K562 (cell line): ENCODE results near the gene NMNAT1. TPM values are rescaled to one million over a fixed set of nuclear protein-coding genes. Genes with fewer than 3 reads are reported as not detected.

Source experiments
- ATAC-seq: fragments of 200-7000 bp; cut with Tn5 transposase; 3 replicates; pipeline ENCODE4 v1.9.1; 2020; ENCODE audit warnings: moderate library complexity
- BruUV-seq: library from RNA; stranded (reverse); fragments of 400-500 nt; replicated peaks from 2 replicates; lab custom pipeline; 2021; lab: Mats Ljungman, UMichigan
- CTCF ChIA-PET: fragments of 300-600 bp; formaldehyde crosslinking; extraction: SDS; loops from one replicate; lab custom pipeline; 2021; ENCODE audit warnings: low intra/inter-chr PET ratio; lab: Yijun Ruan, JAX
- POLR2A ChIA-PET: fragments of 300-600, 350-650 bp; sonication (Branson Sonifier 250); formaldehyde crosslinking; extraction: SDS; loops from one replicate; lab custom pipeline; 2021; ENCODE audit warnings: antibody characterized with exemption, inconsistent platforms; lab: Yijun Ruan, JAX
- DNase-seq, 4 experiments: peaks; one replicate each; pipeline versions ENCODE4 v3.0.0 to v3.0.0-alpha.2; 2011 to 2018; ENCODE audit warnings: low spot score in 3 of 4, mixed read lengths in 3 of 4; ENCODE audit errors: extremely low read depth in 1 of 4
- FAIRE-seq: peaks from 2 replicates; lab custom pipeline; 2011; peaks lifted over from hg19 to GRCh38; lab: Jason Lieb, UNC
- H2AFZ ChIP-seq: 2 replicates; pipeline ENCODE4 v1.6.0; 2011; ENCODE audit warnings: low read depth, low read length, control low read depth, inconsistent platforms
- H3K27ac ChIP-seq: fragments of 200-600 bp; 3 replicates; pipeline ENCODE4 v1.8.0; 2011; ENCODE audit warnings: low read depth, mild to moderate bottlenecking, control low read depth, inconsistent platforms, low read length, moderate library complexity, mixed read lengths; ENCODE audit errors: extremely low read depth
- H3K27me3 ChIP-seq, 2 experiments: fragments of 300-600 bp in 1 of 2; 2 replicates in 1 of 2; 3 replicates in 1 of 2; pipeline versions ENCODE4 v1.6.0 to v1.8.0; 2011; ENCODE audit warnings: inconsistent platforms in 2 of 2, low read length in 2 of 2, mild to moderate bottlenecking in 1 of 2, mixed read lengths in 1 of 2, moderate library complexity in 1 of 2; ENCODE audit not compliant: control insufficient read depth in 2 of 2, insufficient read depth in 2 of 2
- H3K36me3 ChIP-seq: fragments of 300-600 bp; 3 replicates; pipeline ENCODE4 v1.8.0; 2011; ENCODE audit warnings: mild to moderate bottlenecking, low read length, inconsistent platforms; ENCODE audit not compliant: control insufficient read depth, insufficient read depth
- H3K4me1 ChIP-seq, 2 experiments: fragments of 200-600 bp in 1 of 2; replicated peaks in 1 of 2; 2 replicates in 1 of 2; 3 replicates in 1 of 2; pipeline versions ENCODE4 v1.5.1 to v1.8.0; 2011; ENCODE audit warnings: inconsistent platforms in 2 of 2, low read length in 2 of 2, mild to moderate bottlenecking in 1 of 2, mixed read lengths in 1 of 2, moderate library complexity in 1 of 2; ENCODE audit not compliant: control insufficient read depth in 2 of 2, insufficient read depth in 2 of 2
- H3K4me2 ChIP-seq: 2 replicates; pipeline ENCODE4 v1.6.1; 2011; ENCODE audit warnings: low read length, control low read depth, inconsistent platforms, mixed read lengths; ENCODE audit not compliant: insufficient read depth
- H3K4me3 ChIP-seq: fragments of 200-600 bp; sonication (generic), shearing (Covaris generic); 2 replicates; pipeline ENCODE4 v1.5.1; 2016; ENCODE audit warnings: control low read depth, inconsistent platforms
- H3K79me2 ChIP-seq: fragments of 200-600 bp; 3 replicates; pipeline ENCODE4 v1.8.0; 2011; ENCODE audit warnings: low read length, inconsistent platforms; ENCODE audit not compliant: control insufficient read depth, insufficient read depth
- H3K9ac ChIP-seq, 2 experiments: 2 replicates each; pipeline versions ENCODE4 v1.6.0 to v1.6.1; 2011; ENCODE audit warnings: low read depth in 2 of 2, low read length in 2 of 2, control low read depth in 1 of 2, inconsistent platforms in 1 of 2, mild to moderate bottlenecking in 1 of 2, mixed read lengths in 1 of 2; ENCODE audit not compliant: insufficient read depth in 1 of 2
- H3K9me1 ChIP-seq: one replicate; pipeline ENCODE4 v1.6.0; 2011; ENCODE audit warnings: inconsistent platforms, mild to moderate bottlenecking, low read length, moderate library complexity; ENCODE audit not compliant: control insufficient read depth, insufficient read depth
- H3K9me3 ChIP-seq: replicated peaks from 2 replicates; pipeline ENCODE4 v1.5.1; 2011; ENCODE audit warnings: low read depth, low read length, inconsistent platforms; ENCODE audit not compliant: control insufficient read depth, insufficient read depth
- H4K20me1 ChIP-seq: replicated peaks from 2 replicates; pipeline ENCODE4 v1.6.1; 2011; ENCODE audit warnings: low read length, inconsistent platforms, mixed read lengths; ENCODE audit not compliant: control insufficient read depth, insufficient read depth
- C11orf30 ChIP-seq: fragments of 450-650 bp; IDR thresholded peaks from 2 replicates; pipeline ENCODE4 v1.6.1; 2016; ENCODE audit warnings: low read depth, mild to moderate bottlenecking
- CREBBP ChIP-seq: IDR thresholded peaks from one replicate; pipeline ENCODE4 v1.6.1; 2012; ENCODE audit warnings: low read depth, mild to moderate bottlenecking, control low read depth, inconsistent platforms, low read length
- EHMT2 ChIP-seq: fragments of 450-650 bp; IDR thresholded peaks from 2 replicates; pipeline ENCODE4 v1.6.1; 2018; ENCODE audit warnings: antibody characterized with exemption
- EP400 ChIP-seq: fragments of 450-650 bp; IDR thresholded peaks from 2 replicates; pipeline ENCODE4 v1.6.1; 2017; ENCODE audit warnings: antibody characterized with exemption, mild to moderate bottlenecking, moderate library complexity
- KDM2B ChIP-seq: fragments of 250-450 bp; sonication (Bioruptor Pico); IDR thresholded peaks from 2 replicates; pipeline ENCODE4 v1.8.0; 2021; ENCODE audit warnings: mild to moderate bottlenecking, moderate library complexity
- PCBP1 ChIP-seq: fragments of 200-400 bp; formaldehyde crosslinking; IDR thresholded peaks from 2 replicates; pipeline ENCODE4 v1.6.1; 2018; ENCODE audit warnings: mild to moderate bottlenecking, low read depth, low read length; ENCODE audit not compliant: poor library complexity, severe bottlenecking
- PURB ChIP-seq: sonication (generic); formaldehyde crosslinking; IDR thresholded peaks from 2 replicates; pipeline ENCODE4 v1.9.0; 2021; ENCODE audit warnings: low read depth, mild to moderate bottlenecking, missing genetic modification reagents
- SMARCA5 ChIP-seq: fragments of 450-650 bp; IDR thresholded peaks from 2 replicates; pipeline ENCODE4 v1.6.1; 2016
- SMARCE1 ChIP-seq: fragments of 450-650 bp; IDR thresholded peaks from 2 replicates; pipeline ENCODE4 v1.7.1; 2016; ENCODE audit warnings: mild to moderate bottlenecking
- ZNF133 ChIP-seq: fragments of 250-450 bp; sonication (Bioruptor Pico); IDR thresholded peaks from 2 replicates; pipeline ENCODE4 v1.4.0; 2020; ENCODE audit warnings: mild to moderate bottlenecking
- ZNF316 ChIP-seq: fragments of 450-650 bp; IDR thresholded peaks from 2 replicates; pipeline ENCODE4 v1.6.1; 2016
- ZNF707 ChIP-seq: fragments of 250-450 bp; sonication (Bioruptor Pico); conservative IDR thresholded peaks from 2 replicates; pipeline ENCODE4 v1.8.0; 2022; ENCODE audit warnings: inconsistent platforms, mild to moderate bottlenecking, moderate library complexity
- ZSCAN29 ChIP-seq: fragments of 450-650 bp; IDR thresholded peaks from 2 replicates; pipeline ENCODE4 v1.6.1; 2017
- WGBS: fragments of 100-300 bp; shearing (Covaris generic); methylation state at CpG from one replicate; pipeline ENCODE4 v1.1.6; 2016; ENCODE audit warnings: low coverage, mixed read lengths; ENCODE audit not compliant: insufficient coverage; ENCODE audit errors: missing lambda C conversion rate; 5-methylcytosine and 5-hydroxymethylcytosine counted together
- in situ Hi-C: fragments of 300-500 bp; cut with MboI; formaldehyde crosslinking; loops from 4 replicates; pipeline ENCODE4 v1.15.0; 2018; ENCODE audit warnings: inconsistent platforms, mixed read lengths
- intact Hi-C: fragments of 100-400 bp; cut with micrococcal nuclease; formaldehyde crosslinking; loops from 2 replicates; pipeline ENCODE4 v1.14.2; 2022
- polyA plus RNA-seq, 8 experiments: library from polyadenylated mRNA; depleted of rRNA in 4 of 8; stranded (reverse) in 5 of 8; unstranded in 3 of 8; fragments of >200 nt; fragmentation: Nextera tagmentation in 2 of 8; fragmentation: Illumina TruSeq in 1 of 8; extraction: Ambion mirVana in 2 of 8; extraction: Trizol in 1 of 8; gene quantifications; 2 replicates each; pipeline versions ENCODE4 v1.2.1 to v1.2.3, GENCODE V29; 2011 to 2014; ENCODE audit warnings: inconsistent platforms in 1 of 8, missing spikeins in 1 of 8
- total RNA-seq, 7 experiments: library from RNA; depleted of rRNA in 6 of 7; stranded (reverse); fragments of >200 nt in 6 of 7; fragmentation: Illumina TruSeq in 2 of 7; extraction: Trizol in 2 of 7; gene quantifications; 2 replicates each; pipeline versions ENCODE4 v1.2.1 to v1.2.3, GENCODE V29; 2011 to 2021; ENCODE audit warnings: low replicate concordance in 1 of 7
- TF ChIP-seq, protein P1 (sequence below): fragments of 250-450 bp; sonication (Bioruptor Pico); IDR thresholded peaks from 2 replicates; pipeline ENCODE4 v1.8.0; 2022; ENCODE audit warnings: inconsistent platforms

The NMNAT1 gene
- total and polyA plus RNA-seq, 9 of the 15 experiments (the other 6 are each of a cell fraction or from before 2014, with no cell fraction given) = 5.1 to 14.6 (median 12.1) TPM

- ATAC-seq (no peak), DNase-seq (no peak), FAIRE-seq (no peak)
- intact Hi-C loops = no loop called here
- Histone ChIP-seq H3K9me3 (no peaks in the 10 kb centered on the region), H3K79me2 (peaks cover 14% of the 10 kb centered on the region), H3K27ac (no peak overlapping the region), H3K27me3 (no peaks in the 10 kb centered on the region), H3K9me1 (peaks cover 3% of the 10 kb centered on the region), H3K4me3 (no peak overlapping the region), H3K36me3 (no peaks in the 10 kb centered on the region), H3K4me1 (peaks cover 32 to 38% of the 10 kb centered on the region in 2 experiments; a peak in 4 of 5 replicates), H3K4me2 (no peak overlapping the region), H2AFZ (no peak overlapping the region), H4K20me1 (peaks cover 7% of the 10 kb centered on the region; the same call in 1 of the 2 replicates), H3K9ac (no peak overlapping the region; a peak in 1 of 4 replicates)
- in situ Hi-C loops = no loop called here
- 53% methylated on average over 4 of the region's 4 CpGs for WGBS
- ChIA-PET CTCF (no interaction called here), POLR2A (interaction anchor here (0.6 to 1.3 kb wide), 4 partner anchors 10 to 99 kb away, joined by 3 to 6 read pairs (median 4); no protein-coding TSS in a partner anchor)
- no peak for TF ChIP-seq SMARCA5
- peak; percentile 69 for TF ChIP-seq ZNF316
- no peak for TF ChIP-seq ZNF707 (CRISPR knock-in tag)
- no peak for TF ChIP-seq CREBBP
- TF ChIP-seq EHMT2 = 0 out of 2 replicates have a peak, but pooled peaks have one; percentile 8
- TF ChIP-seq C11orf30 = peak; percentile 58; the same call in 1 of the 2 replicates
- no TSS peak for BruUV-seq
Observed at GRCh38 chr1:9905010-9905409, 38.3 kb upstream of the NMNAT1 start.

GRCh38 chr1:9906466-9906865 is 36.8 kb upstream of the NMNAT1 start:
- intact Hi-C loops (no loop called here), in situ Hi-C loops (no loop called here)
- Histone ChIP-seq H3K9ac (no peak overlapping the region), H3K27ac (no peak overlapping the region), H3K9me1 (peaks cover 3% of the 10 kb centered on the region), H2AFZ (no peak overlapping the region), H3K9me3 (no peaks in the 10 kb centered on the region), H3K79me2 (peaks cover 12% of the 10 kb centered on the region), H4K20me1 (peaks cover 4% of the 10 kb centered on the region; the same call in 1 of the 2 replicates), H3K4me3 (no peak overlapping the region), H3K4me2 (no peak overlapping the region), H3K4me1 (peaks cover 25 to 29% of the 10 kb centered on the region in 2 experiments), H3K27me3 (no peaks in the 10 kb centered on the region), H3K36me3 (no peaks in the 10 kb centered on the region)
- DNase-seq (no peak), FAIRE-seq (no peak), ATAC-seq (no peak)
- CTCF ChIA-PET = no interaction called here
- no TSS peak for BruUV-seq
- TF ChIP-seq EP400 (no peak), PURB (no peak), SMARCE1 (no peak), PCBP1 (no peak), ZNF133 (CRISPR knock-in tag) (no peak), ZSCAN29 (no peak), KDM2B (no peak)
- TF ChIP-seq, protein P1, sequence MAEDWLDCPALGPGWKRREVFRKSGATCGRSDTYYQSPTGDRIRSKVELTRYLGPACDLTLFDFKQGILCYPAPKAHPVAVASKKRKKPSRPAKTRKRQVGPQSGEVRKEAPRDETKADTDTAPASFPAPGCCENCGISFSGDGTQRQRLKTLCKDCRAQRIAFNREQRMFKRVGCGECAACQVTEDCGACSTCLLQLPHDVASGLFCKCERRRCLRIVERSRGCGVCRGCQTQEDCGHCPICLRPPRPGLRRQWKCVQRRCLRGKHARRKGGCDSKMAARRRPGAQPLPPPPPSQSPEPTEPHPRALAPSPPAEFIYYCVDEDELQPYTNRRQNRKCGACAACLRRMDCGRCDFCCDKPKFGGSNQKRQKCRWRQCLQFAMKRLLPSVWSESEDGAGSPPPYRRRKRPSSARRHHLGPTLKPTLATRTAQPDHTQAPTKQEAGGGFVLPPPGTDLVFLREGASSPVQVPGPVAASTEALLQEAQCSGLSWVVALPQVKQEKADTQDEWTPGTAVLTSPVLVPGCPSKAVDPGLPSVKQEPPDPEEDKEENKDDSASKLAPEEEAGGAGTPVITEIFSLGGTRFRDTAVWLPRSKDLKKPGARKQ (CRISPR knock-in tag) = no peak
- POLR2A ChIA-PET = interaction anchor here (0.7 to 1.3 kb wide), 3 partner anchors 12 to 65 kb away, joined by 3 to 4 read pairs (median 3); no protein-coding TSS in a partner anchor
- 63% methylated on average over 2 of the region's 2 CpGs for WGBS
